ENCODE results near the gene SECISBP2. TPM values are rescaled to one million over a fixed set of nuclear protein-coding genes. Genes with fewer than 3 reads are reported as not detected.
"Not testable (repeated sequence)": the region's sequence is repeated elsewhere in the genome, so short reads cannot be mapped to it uniquely, and the experiment has no call there.

SECISBP2 gene
- total RNA-seq, 1 donor, result 96.6 TPM

DNA sequence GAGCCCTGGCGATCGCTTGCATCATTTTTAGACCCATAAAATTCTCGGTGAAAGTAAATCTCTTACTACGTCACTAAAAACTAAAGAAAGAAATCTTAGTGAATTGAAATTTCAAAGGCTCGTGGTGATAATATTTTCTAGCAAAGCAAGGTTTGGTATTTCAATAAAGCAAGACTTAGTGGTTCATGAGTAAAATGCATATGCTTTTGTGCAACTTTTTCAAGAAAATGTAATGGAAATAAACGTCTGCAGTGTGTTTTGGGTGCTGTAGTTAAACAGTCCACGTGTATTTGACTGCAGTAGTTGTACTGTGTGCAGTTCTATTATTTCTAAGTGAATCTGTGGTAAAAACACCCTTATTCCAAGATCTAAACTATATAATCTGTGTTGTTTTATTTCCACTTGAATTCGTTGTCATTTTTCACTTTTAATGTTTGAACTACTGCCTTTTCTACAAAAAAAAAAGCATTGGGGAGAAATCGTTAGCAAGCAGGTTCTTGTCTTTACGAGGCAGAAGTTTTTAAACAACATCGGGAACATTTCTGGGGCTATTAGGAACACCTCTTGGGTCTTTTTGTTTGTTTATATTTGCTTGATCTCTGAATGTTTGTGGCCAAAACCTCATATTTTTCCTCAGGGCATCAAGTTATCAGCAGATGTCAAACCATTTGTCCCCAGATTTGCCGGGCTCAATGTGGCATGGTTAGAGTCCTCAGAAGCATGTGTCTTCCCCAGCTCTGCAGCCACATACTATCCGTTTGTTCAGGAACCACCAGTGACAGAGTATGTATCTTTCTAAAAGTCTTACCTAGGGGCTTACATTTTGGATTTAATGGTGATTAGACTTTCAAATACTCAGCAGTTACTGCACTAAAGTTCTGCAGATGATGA, 960 bp downstream of the SECISBP2 start:
- Histone ChIP-seq H3K4me3 (ENCODE audit: low read length) (peak overlapping the region; percentile 78), H3K4me1 (ENCODE audit: insufficient read depth, low read length) (peaks cover 36% of the 10 kb centered on the region), H3K27me3 (ENCODE audit: insufficient read depth, low read length) (no peaks in the 10 kb centered on the region), H3K9me3 (ENCODE audit: low read depth, low read length) (no peaks in the 10 kb centered on the region)

DNA sequence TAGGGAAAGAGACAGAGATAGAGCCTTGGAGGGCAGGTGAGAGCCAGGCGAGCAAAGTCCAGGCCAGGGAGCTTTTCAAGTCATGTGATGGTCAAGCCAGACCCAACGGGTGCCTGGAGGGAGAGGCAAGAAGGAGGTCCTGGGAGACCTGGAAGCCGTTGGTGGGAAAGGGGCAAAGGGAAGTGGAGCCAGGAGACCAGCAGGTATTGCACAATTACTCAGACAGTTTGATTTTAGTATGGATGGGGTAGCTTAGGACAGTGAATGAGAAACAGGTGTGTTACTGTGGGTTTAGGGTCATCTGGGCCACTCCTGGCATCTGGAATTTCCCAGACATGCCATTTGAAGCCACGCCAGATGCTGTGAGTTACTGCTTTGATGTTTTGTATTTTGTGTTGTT, 5.1 kb downstream of the SECISBP2 start:
- H3K4me3 ChIP-seq (ENCODE audit: low read length), result no peak overlapping the region
- no peaks in the 10 kb centered on the region for H3K9me3 ChIP-seq (ENCODE audit: low read depth, low read length)
- no peaks in the 10 kb centered on the region for H3K27me3 ChIP-seq (ENCODE audit: insufficient read depth, low read length)
- peaks cover 24% of the 10 kb centered on the region for H3K4me1 ChIP-seq (ENCODE audit: insufficient read depth, low read length)

- peaks cover 10% of the 10 kb centered on the region for H3K4me1 ChIP-seq (ENCODE audit: insufficient read depth, low read length)
- H3K4me3 ChIP-seq (ENCODE audit: low read length), result no peak overlapping the region
- no peaks in the 10 kb centered on the region for H3K9me3 ChIP-seq (ENCODE audit: low read depth, low read length)
- H3K27me3 ChIP-seq (ENCODE audit: insufficient read depth, low read length), result no peaks in the 10 kb centered on the region
Observed at GRCh38 chr9:89325733-89326132, 7.4 kb downstream of the SECISBP2 start.

- peaks cover 10% of the 10 kb centered on the region for H3K4me1 ChIP-seq (ENCODE audit: insufficient read depth, low read length)
- H3K27me3 ChIP-seq (ENCODE audit: insufficient read depth, low read length), result no peaks in the 10 kb centered on the region
- no peaks in the 10 kb centered on the region for H3K9me3 ChIP-seq (ENCODE audit: low read depth, low read length)
- H3K4me3 ChIP-seq (ENCODE audit: low read length), result no peak overlapping the region
Observed at GRCh38 chr9:89328064-89328463, 9.8 kb downstream of the SECISBP2 start.

DNA sequence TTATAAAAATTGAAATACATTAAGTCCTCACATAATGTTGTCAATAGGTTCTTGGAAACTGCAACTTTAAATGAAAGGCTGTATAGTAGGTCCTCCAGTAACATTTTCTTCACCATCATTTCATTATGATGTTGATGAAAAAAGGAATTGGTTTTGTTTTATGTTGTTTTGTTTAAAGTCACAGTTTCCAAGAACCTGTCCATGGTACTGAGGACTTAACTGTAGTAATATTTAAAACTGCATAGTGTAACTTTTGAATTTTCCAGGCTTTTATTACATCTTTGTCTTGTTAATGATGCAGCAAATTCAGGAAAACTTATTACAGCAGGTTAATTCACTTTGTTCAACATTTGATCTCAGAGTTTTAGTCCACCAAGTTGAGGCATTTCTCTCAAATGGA, 11.6 kb downstream of the SECISBP2 start:
- Histone ChIP-seq H3K4me3 (ENCODE audit: low read length) (no peak overlapping the region), H3K9me3 (ENCODE audit: low read depth, low read length) (no peaks in the 10 kb centered on the region), H3K27me3 (ENCODE audit: insufficient read depth, low read length) (no peaks in the 10 kb centered on the region), H3K4me1 (ENCODE audit: insufficient read depth, low read length) (peaks cover under 1% of the 10 kb centered on the region)

DNA sequence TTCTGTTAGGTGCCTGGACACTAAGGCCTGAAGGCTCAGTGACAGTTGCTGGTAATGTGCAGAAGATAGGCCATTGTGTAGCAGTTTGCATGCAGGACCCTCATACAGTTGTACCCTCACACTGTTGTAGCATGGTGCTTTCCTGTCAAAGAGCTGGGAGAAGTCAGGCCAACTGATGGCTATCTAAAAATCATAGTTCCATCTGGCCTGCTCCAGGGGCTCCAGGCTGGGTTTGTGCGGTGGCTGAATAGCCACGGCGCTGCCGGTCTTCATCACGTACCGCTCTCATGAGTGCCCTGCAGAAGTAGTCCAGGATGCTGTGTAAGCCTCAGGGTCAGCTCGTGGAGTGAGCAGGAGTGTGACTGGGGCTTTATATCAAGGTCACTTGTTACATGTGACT, 12.2 kb downstream of the SECISBP2 start:
- Histone ChIP-seq H3K4me1 (ENCODE audit: insufficient read depth, low read length) (no peaks in the 10 kb centered on the region), H3K9me3 (ENCODE audit: low read depth, low read length) (no peaks in the 10 kb centered on the region), H3K4me3 (ENCODE audit: low read length) (no peak overlapping the region), H3K27me3 (ENCODE audit: insufficient read depth, low read length) (no peaks in the 10 kb centered on the region)

- no peak overlapping the region for H3K4me3 ChIP-seq (ENCODE audit: low read length)
- no peaks in the 10 kb centered on the region for H3K9me3 ChIP-seq (ENCODE audit: low read depth, low read length)
- H3K4me1 ChIP-seq (ENCODE audit: insufficient read depth, low read length), result no peaks in the 10 kb centered on the region
- H3K27me3 ChIP-seq (ENCODE audit: insufficient read depth, low read length), result no peaks in the 10 kb centered on the region
Observed at GRCh38 chr9:89339807-89340206, 21.5 kb downstream of the SECISBP2 start.

DNA sequence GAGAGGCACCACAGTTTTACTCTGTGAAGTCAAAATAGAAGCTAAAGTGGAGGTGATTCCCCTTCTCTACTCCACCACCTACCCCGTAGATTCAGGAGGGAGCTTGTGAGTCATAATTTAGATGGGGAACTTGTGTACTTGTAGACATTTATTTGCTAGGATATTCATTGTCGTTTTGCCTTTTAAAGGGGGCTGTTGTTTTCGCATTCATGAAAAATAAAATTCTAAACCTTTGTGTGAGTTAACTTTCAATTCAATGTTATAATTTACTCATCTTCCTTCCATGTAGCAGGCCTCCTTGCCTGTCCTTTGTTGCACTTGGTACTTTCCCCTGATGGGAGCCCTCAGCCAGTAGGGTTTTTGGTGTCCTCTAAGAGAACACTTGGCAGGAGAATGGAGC, 22.0 kb downstream of the SECISBP2 start:
- Histone ChIP-seq H3K9me3 (ENCODE audit: low read depth, low read length) (no peaks in the 10 kb centered on the region), H3K4me1 (ENCODE audit: insufficient read depth, low read length) (no peaks in the 10 kb centered on the region), H3K4me3 (ENCODE audit: low read length) (no peak overlapping the region), H3K27me3 (ENCODE audit: insufficient read depth, low read length) (no peaks in the 10 kb centered on the region)

DNA sequence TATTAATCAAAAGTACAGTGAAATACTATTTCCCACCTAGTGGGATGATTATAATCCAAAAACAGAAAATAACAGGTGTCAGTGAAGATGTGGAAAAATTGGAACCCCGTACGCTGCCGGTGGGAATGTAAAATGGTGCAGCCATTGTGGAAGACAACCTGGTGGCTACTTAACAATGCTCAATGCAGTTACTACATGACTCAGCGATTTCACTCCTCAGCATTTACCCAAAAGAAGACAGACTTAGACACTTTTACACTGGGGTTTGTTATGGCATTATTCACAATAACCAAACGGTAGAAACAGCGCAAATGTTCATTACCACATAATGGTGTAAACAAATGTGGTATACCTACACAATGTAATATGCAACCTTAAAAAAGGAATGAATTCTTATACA, 23.9 kb downstream of the SECISBP2 start:
- no peaks in the 10 kb centered on the region for H3K9me3 ChIP-seq (ENCODE audit: low read depth, low read length)
- no peak overlapping the region for H3K4me3 ChIP-seq (ENCODE audit: low read length)
- no peaks in the 10 kb centered on the region for H3K4me1 ChIP-seq (ENCODE audit: insufficient read depth, low read length)
- H3K27me3 ChIP-seq (ENCODE audit: insufficient read depth, low read length), result no peaks in the 10 kb centered on the region

DNA sequence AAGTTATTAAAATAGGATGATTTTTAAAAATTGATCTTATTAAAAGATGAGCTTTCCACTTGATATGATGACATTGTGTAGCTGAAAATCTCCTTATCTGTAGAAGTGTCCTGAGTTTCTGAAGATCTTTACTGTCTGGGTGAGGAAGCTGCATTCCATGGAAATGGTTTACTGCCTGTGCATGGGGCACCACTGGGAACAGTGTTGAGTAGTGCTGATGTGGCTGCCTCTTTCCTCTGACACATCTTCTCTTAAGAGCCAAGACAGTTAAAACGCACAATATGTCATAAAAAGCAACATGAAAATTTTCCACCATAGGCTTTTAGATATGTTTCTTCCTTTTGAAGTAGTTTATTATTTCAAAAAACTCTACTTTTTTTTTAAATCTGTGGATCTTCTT, 24.6 kb downstream of the SECISBP2 start:
- Histone ChIP-seq H3K27me3 (ENCODE audit: insufficient read depth, low read length) (no peaks in the 10 kb centered on the region), H3K4me3 (ENCODE audit: low read length) (no peak overlapping the region), H3K4me1 (ENCODE audit: insufficient read depth, low read length) (no peaks in the 10 kb centered on the region), H3K9me3 (ENCODE audit: low read depth, low read length) (no peaks in the 10 kb centered on the region)

DNA sequence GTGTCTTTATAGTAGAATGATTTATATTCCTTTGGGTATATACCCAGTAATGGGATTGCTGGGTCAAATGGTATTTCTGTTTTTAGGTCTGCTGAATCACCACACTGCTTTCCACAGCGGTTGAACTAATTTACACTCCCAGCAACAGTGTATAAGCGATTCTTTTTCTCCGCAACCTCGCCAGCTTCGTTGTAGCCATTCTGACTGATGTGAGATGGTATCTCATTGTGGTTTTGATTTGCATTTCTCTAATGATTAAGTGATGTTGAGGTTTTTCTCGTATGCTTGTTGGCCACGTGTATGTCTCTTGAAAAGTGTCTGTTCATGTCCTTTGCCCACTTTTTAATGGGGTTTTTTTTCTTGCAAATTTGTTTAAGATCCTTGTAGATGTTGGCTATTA, 25.5 kb downstream of the SECISBP2 start:
- H3K4me1 ChIP-seq (ENCODE audit: insufficient read depth, low read length); H3K9me3 ChIP-seq (ENCODE audit: low read depth, low read length); H3K4me3 ChIP-seq (ENCODE audit: low read length); H3K27me3 ChIP-seq (ENCODE audit: insufficient read depth, low read length): not testable (repeated sequence)

GRCh38 chr9:89345476-89345875, 27.2 kb downstream of the SECISBP2 start:
- Histone ChIP-seq H3K4me1 (ENCODE audit: insufficient read depth, low read length) (peaks cover 3% of the 10 kb centered on the region), H3K4me3 (ENCODE audit: low read length) (no peak overlapping the region), H3K27me3 (ENCODE audit: insufficient read depth, low read length) (no peaks in the 10 kb centered on the region), H3K9me3 (ENCODE audit: low read depth, low read length) (no peaks in the 10 kb centered on the region)

- Histone ChIP-seq H3K27me3 (ENCODE audit: insufficient read depth, low read length) (no peaks in the 10 kb centered on the region), H3K4me3 (ENCODE audit: low read length) (no peak overlapping the region), H3K9me3 (ENCODE audit: low read depth, low read length) (no peaks in the 10 kb centered on the region), H3K4me1 (ENCODE audit: insufficient read depth, low read length) (peaks cover 14% of the 10 kb centered on the region)
Observed at GRCh38 chr9:89346696-89347095, 28.4 kb downstream of the SECISBP2 start.

DNA sequence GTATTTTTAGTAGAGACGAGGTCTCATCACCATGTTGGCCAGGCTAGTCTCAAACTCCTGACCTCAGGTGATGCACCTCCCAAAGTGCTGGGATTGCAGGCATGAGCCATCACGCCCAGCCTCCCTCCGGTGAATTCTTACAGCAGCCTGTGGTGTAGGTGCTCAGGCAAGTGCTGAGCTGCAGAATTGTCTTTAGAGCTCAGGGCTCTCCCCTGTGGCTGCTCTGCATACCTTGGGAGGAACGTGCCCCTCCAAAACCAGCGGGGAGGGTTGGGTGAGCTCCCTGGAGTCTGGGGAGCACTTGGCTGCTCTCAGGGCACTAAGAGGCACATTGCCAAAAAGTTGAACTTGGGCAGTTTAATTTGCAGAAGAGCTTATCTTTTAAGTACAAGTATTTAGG, 29.4 kb downstream of the SECISBP2 start:
- Histone ChIP-seq H3K9me3 (ENCODE audit: low read depth, low read length) (no peaks in the 10 kb centered on the region), H3K4me1 (ENCODE audit: insufficient read depth, low read length) (peaks cover 23% of the 10 kb centered on the region), H3K4me3 (ENCODE audit: low read length) (no peak overlapping the region), H3K27me3 (ENCODE audit: insufficient read depth, low read length) (no peaks in the 10 kb centered on the region)

DNA sequence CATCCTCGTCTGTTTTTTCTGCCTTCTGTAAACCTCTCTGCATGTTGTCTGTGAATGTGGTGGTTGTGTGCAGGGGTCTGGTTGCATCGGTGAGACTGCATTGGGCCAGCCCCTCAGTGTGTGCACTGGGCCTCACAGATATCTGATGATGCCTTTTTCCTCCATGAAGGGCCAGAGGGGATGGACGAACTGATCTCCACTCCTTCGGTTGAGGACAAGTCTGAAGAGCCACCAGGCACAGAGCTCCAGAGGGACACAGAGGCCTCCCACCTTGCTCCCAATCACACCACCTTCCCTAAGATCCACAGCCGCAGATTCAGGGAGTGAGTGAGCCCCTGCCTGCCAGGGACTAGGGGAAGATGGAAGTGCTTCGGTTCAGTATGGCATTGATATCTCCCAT, 31.3 kb downstream of the SECISBP2 start:
- H3K27me3 ChIP-seq (ENCODE audit: insufficient read depth, low read length), result no peaks in the 10 kb centered on the region
- no peaks in the 10 kb centered on the region for H3K9me3 ChIP-seq (ENCODE audit: low read depth, low read length)
- H3K4me1 ChIP-seq (ENCODE audit: insufficient read depth, low read length), result peaks cover 30% of the 10 kb centered on the region
- H3K4me3 ChIP-seq (ENCODE audit: low read length), result no peak overlapping the region

- no peaks in the 10 kb centered on the region for H3K9me3 ChIP-seq (ENCODE audit: low read depth, low read length)
- no peaks in the 10 kb centered on the region for H3K27me3 ChIP-seq (ENCODE audit: insufficient read depth, low read length)
- H3K4me1 ChIP-seq (ENCODE audit: insufficient read depth, low read length), result peaks cover 30% of the 10 kb centered on the region
- no peak overlapping the region for H3K4me3 ChIP-seq (ENCODE audit: low read length)
Observed at GRCh38 chr9:89350988-89351557, 32.8 kb downstream of the SECISBP2 start.

Measured in mononuclear cell (primary cell).